ENCODE data around the gene NFILZ.
"Not testable (repeated sequence)": the region's sequence is repeated elsewhere in the genome, so short reads cannot be mapped to it uniquely, and the experiment has no call there.

Gene NFILZ

DNA sequence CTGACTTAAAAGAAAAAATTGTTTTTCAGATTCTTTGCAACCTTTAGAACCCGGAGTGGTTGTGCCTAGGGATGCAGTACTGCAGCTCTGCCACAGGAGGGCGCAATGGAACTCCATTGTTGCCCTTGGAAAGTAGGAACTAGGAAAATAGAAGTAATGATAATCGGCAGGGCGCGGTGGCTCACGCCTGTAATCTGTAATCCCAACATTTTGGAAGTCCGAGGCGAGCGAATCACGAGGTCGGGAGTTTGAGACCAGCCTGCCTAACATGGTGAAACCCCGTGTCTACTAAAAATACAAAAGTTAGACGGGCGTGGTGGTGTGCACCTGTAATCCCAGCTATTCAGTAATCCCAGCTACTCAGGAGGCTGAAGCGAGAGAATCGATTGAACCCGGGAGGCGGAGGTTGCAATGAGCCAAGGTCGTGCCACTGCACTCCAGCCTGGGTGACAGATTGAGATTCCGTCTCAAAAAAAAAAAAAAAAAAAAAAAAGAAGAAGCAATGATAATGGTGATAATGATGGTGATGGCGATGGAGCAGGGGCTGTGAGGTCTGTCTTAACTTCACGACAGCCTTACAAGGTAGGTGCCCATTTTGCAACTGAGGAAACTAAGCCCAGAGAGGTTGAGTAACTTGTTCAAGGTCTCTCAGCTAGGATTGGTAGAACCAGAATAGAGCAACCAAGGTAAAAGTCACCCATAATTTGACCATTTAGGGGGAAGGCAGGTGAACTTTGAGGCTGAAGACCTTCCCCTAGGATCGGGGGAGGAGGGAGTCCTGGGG is 14.4 kb upstream of the NFILZ start:
- no peaks in the 10 kb centered on the region for H3K4me1 ChIP-seq (ENCODE audit: low read depth, poor library complexity, severe bottlenecking)
- no peak overlapping the region for H3K9ac ChIP-seq
- H3K79me2 ChIP-seq (ENCODE audit: insufficient read depth, low read depth) = no peaks in the 10 kb centered on the region
- H4K20me1 ChIP-seq (ENCODE audit: insufficient read depth) = no peaks in the 10 kb centered on the region
- TF ChIP-seq CTCF (conservative IDR thresholded peaks at IDR 0.05; ENCODE audit: low read depth, low read length) = peak; percentile 63
- no peaks in the 10 kb centered on the region for H3K36me3 ChIP-seq (ENCODE audit: insufficient read depth)
- H2AFZ ChIP-seq (ENCODE audit: low read depth) = no peak overlapping the region
- H3K4me2 ChIP-seq = no peak overlapping the region
- H3K27ac ChIP-seq = no peak overlapping the region
- no peak overlapping the region for H3K4me3 ChIP-seq (IDR thresholded peaks at IDR 0.05; ENCODE audit: insufficient read depth, low read depth, low read length)
- H3K27me3 ChIP-seq (ENCODE audit: insufficient read depth, low read depth) = peaks cover 7% of the 10 kb centered on the region; the same call in 1 of the 2 replicates

DNA sequence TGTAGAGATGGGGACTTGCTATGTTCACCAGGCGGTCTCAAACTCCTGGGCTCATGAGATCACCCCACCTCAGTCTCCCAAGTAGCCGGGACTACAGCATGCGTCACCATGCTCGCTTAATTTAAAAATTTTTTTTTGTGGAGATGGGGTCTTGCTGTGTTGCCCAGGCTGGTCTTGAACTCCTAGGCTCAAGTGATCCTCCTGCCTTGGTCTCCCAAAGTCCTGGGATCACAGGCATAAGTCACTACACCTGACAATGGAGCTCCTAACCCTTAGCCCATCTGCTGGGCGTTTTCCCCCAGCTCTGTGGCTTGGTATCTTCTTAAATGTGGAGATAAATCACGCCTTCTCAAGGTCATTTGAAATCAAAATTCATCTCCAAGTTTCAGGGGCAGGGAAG is 13.6 kb upstream of the NFILZ start:
- Histone ChIP-seq H3K27ac (no peak overlapping the region), H3K4me3 (IDR thresholded peaks at IDR 0.05; ENCODE audit: insufficient read depth, low read depth, low read length) (no peak overlapping the region), H3K4me1 (ENCODE audit: low read depth, poor library complexity, severe bottlenecking) (no peaks in the 10 kb centered on the region), H3K79me2 (ENCODE audit: insufficient read depth, low read depth) (no peaks in the 10 kb centered on the region), H3K4me2 (no peak overlapping the region), H3K36me3 (ENCODE audit: insufficient read depth) (no peaks in the 10 kb centered on the region), H3K9ac (no peak overlapping the region), H3K27me3 (ENCODE audit: insufficient read depth, low read depth) (peaks cover 7% of the 10 kb centered on the region; the same call in 1 of the 2 replicates), H2AFZ (ENCODE audit: low read depth) (no peak overlapping the region), H4K20me1 (ENCODE audit: insufficient read depth) (no peaks in the 10 kb centered on the region)
- TF ChIP-seq CTCF (conservative IDR thresholded peaks at IDR 0.05; ENCODE audit: low read depth, low read length) = no peak

DNA sequence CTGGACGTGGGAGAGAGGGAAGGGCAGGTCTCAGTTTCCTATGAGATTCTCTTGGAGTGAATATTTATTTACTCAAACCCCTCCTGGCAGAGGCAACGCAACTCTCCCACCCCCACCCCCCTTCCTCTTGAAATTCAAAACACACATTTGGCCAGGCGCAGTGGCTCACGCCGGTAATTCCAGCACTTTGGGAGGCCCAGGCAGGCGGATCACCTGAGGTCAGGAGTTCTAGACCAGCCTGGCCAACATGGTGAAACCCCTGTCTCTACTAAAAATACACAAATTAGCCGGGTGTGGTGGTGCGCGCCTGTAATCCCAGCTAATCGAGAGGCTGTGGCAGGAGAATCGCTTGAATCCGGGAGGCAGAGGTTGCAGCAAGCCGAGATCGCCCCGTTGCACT is 13.1 kb upstream of the NFILZ start:
- not testable (repeated sequence) for H3K79me2 ChIP-seq (ENCODE audit: insufficient read depth, low read depth); H2AFZ ChIP-seq (ENCODE audit: low read depth); H3K4me2 ChIP-seq; H3K27me3 ChIP-seq (ENCODE audit: insufficient read depth, low read depth); H3K4me3 ChIP-seq (IDR thresholded peaks at IDR 0.05; ENCODE audit: insufficient read depth, low read depth, low read length); H3K4me1 ChIP-seq (ENCODE audit: low read depth, poor library complexity, severe bottlenecking); H3K36me3 ChIP-seq (ENCODE audit: insufficient read depth); H3K9ac ChIP-seq; H3K27ac ChIP-seq; H4K20me1 ChIP-seq (ENCODE audit: insufficient read depth)

GRCh38 chr19:8617984-8618383 is 12.4 kb upstream of the NFILZ start:
- Histone ChIP-seq H3K4me2 (no peak overlapping the region), H3K4me1 (ENCODE audit: low read depth, poor library complexity, severe bottlenecking) (no peaks in the 10 kb centered on the region), H3K36me3 (ENCODE audit: insufficient read depth) (no peaks in the 10 kb centered on the region), H3K4me3 (IDR thresholded peaks at IDR 0.05; ENCODE audit: insufficient read depth, low read depth, low read length) (no peak overlapping the region), H3K9ac (no peak overlapping the region), H2AFZ (ENCODE audit: low read depth) (no peak overlapping the region), H3K27me3 (ENCODE audit: insufficient read depth, low read depth) (peaks cover 7% of the 10 kb centered on the region; the same call in 1 of the 2 replicates), H4K20me1 (ENCODE audit: insufficient read depth) (no peaks in the 10 kb centered on the region), H3K79me2 (ENCODE audit: insufficient read depth, low read depth) (no peaks in the 10 kb centered on the region), H3K27ac (no peak overlapping the region)
- no peak for TF ChIP-seq CTCF (conservative IDR thresholded peaks at IDR 0.05; ENCODE audit: low read depth, low read length)

GRCh38 chr19:8618751-8619150 is 11.7 kb upstream of the NFILZ start:
- H3K36me3 ChIP-seq (ENCODE audit: insufficient read depth) = no peaks in the 10 kb centered on the region
- H2AFZ ChIP-seq (ENCODE audit: low read depth) = no peak overlapping the region
- no peak for TF ChIP-seq CTCF (conservative IDR thresholded peaks at IDR 0.05; ENCODE audit: low read depth, low read length)
- H3K9ac ChIP-seq = no peak overlapping the region
- no peak overlapping the region for H3K4me3 ChIP-seq (IDR thresholded peaks at IDR 0.05; ENCODE audit: insufficient read depth, low read depth, low read length)
- H3K27me3 ChIP-seq (ENCODE audit: insufficient read depth, low read depth) = peaks cover 7% of the 10 kb centered on the region; the same call in 1 of the 2 replicates
- no peaks in the 10 kb centered on the region for H3K79me2 ChIP-seq (ENCODE audit: insufficient read depth, low read depth)
- no peaks in the 10 kb centered on the region for H3K4me1 ChIP-seq (ENCODE audit: low read depth, poor library complexity, severe bottlenecking)
- H3K4me2 ChIP-seq = no peak overlapping the region
- H3K27ac ChIP-seq = no peak overlapping the region
- H4K20me1 ChIP-seq (ENCODE audit: insufficient read depth) = no peaks in the 10 kb centered on the region

DNA sequence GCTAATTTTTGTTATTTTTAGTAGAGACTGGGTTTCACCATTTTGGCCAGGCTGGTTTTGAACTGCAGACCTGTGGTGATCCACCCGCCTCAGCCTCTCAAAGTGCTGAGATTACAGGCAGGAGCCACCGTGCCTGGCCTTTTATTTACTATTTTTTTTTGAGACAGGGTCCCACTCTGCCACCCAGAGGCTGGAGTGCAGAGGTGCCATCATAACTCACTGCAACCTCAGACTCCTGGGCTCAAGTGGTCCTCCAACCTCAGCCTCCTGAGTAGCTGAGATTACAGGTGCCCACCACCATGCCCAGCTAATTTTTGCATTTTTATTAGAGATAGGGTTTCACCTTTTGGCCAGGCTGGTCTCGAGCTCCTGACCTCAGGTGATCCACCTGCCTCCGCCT is 7.5 kb upstream of the NFILZ start:
- not testable (repeated sequence) for H2AFZ ChIP-seq (ENCODE audit: low read depth); H3K4me2 ChIP-seq; H3K9ac ChIP-seq; H3K4me3 ChIP-seq (IDR thresholded peaks at IDR 0.05; ENCODE audit: insufficient read depth, low read depth, low read length); H3K36me3 ChIP-seq (ENCODE audit: insufficient read depth); H3K4me1 ChIP-seq (ENCODE audit: low read depth, poor library complexity, severe bottlenecking); H4K20me1 ChIP-seq (ENCODE audit: insufficient read depth); H3K79me2 ChIP-seq (ENCODE audit: insufficient read depth, low read depth); H3K27me3 ChIP-seq (ENCODE audit: insufficient read depth, low read depth); H3K27ac ChIP-seq
